ENCODE results near the gene TUSC2.

The TUSC2 gene

DNA sequence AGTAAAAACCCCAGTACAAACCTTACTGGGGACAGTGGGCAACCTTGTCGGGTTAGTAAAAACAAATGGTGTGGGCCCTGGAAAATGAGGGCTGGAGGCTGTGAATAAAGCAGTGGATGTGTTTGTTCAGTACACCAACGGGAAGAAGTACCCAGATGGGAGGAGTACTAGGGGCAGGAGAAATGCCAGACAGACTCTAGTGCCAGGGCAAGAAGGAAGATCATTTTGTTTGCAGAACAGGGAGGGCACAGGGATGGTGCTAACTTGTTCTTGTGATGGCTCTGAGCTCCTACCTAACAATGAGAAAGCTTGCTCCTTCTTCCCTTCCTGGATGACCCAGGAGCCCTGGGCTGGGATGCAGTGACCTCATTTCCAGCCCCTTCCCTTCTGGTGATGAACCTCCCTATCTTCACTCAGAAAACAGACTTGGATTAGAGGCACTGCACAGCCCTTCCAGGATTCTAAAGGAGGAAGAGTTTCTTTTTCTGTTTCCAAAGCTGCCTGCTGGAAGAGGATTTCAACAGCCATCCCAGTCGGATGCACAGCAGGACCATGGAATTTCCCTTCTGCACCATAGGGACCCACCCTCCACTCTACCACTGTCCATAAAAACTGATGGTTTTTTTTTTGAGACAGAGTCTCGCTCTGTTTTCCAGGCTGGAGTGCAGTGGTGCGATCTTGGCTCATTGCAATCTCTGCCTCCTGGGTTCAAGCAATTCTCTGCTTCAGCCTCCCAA is 6.5 kb upstream of the TUSC2 start:
- Mint-ChIP-seq H3K4me3 (no peak overlapping the region), H3K9me3 (no peaks in the 10 kb centered on the region), H3K27me3 (no peaks in the 10 kb centered on the region), H3K36me3 (peaks cover 43 to 57% of the 10 kb centered on the region in 2 donors), H3K27ac (peak overlapping the region; percentile 14), H3K4me1 (peaks cover 34 to 61% of the 10 kb centered on the region in 2 donors)
- ATAC-seq (replicated peaks) = no peak
- DNase-seq = no peak

DNA sequence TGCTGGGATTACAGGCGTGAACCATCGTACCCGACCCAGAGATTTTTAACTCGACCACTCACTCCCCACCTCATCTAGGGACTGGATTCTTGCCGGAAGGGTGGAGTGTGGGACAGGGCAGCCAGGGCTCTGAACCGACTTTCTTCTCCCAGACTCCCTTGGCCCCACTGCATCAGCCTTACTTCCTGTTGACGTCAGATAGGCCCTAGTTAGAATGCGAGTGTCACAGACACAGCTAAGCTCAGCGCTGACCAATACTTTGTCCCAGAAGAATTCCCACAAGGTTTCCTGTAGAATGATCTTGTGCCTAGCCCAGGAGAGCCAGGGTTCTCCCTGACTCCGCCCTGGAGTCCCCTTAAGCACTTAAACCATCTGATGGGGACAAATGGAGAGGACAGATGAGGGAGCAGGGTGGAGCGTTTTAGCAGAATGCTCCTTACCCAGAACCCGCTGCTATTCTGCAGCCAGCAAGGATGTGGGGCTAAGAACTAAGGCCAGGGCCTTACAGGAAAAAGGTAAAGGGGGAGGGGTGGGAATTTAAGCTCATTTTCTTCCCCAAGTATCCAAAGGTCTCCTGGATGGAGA is 5.8 kb upstream of the TUSC2 start:
- Mint-ChIP-seq H3K4me1 (peaks cover 30 to 60% of the 10 kb centered on the region in 2 donors), H3K27me3 (no peaks in the 10 kb centered on the region), H3K27ac (peak overlapping the region; percentile 14), H3K4me3 (peak overlapping the region in 1 of 2 donors; percentile 39), H3K9me3 (no peaks in the 10 kb centered on the region), H3K36me3 (peaks cover 45 to 52% of the 10 kb centered on the region in 2 donors)
- no peak for DNase-seq
- no peak for ATAC-seq (replicated peaks)

DNA sequence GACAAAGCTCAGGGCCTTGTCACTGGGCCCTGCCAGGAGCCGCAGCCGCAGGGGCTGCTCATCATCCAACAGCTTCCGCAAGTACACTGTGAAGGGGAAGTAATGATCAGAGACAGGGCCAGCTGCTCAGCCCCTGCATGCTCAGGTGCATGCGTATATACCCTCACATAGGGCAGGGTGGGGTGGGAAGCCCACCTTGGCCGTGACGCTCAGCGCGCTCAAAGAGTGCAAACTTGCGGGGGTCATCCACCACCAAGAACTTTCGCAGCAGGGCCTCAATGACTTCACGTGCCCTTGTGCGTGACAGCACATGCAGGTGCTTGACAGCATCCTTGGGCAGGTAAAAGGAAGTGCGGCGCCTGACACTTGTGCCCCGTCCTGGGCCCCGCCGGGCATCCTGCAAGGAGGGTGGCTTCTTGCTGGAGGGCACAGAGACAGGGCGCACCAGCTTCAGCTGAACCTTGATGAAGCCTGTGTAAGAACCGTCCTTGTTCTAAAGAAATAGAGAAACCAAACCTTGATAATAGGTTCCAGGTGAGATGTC is 3.4 kb upstream of the TUSC2 start:
- Mint-ChIP-seq H3K4me3 (no peak overlapping the region), H3K4me1 (peaks cover 29 to 69% of the 10 kb centered on the region in 2 donors), H3K27me3 (no peaks in the 10 kb centered on the region), H3K9me3 (no peaks in the 10 kb centered on the region), H3K36me3 (peaks cover 35 to 45% of the 10 kb centered on the region in 2 donors), H3K27ac (no peak overlapping the region)
- no peak for ATAC-seq (replicated peaks)
- no peak for DNase-seq

DNA sequence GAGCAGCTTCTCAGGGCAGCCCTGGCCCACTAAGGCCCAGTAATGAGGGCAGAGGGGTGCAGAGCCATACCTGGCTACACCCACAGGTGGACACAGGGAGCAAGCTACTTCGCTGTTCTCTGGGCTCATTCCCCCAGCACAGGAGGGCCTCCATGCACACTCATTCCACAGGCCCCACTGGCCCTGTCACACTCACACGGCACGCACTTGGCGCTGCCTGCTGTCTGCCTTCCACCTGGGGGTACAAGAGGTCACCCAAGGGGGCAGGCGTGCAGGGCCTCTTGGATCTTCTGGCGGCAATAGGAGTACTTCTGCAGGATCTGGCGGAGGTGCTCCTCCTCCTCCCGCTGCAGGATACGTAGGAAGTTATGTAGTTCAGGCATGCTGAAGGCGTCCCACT is 2.3 kb upstream of the TUSC2 start:
- Mint-ChIP-seq H3K9me3 (no peaks in the 10 kb centered on the region), H3K36me3 (peaks cover 36 to 39% of the 10 kb centered on the region in 2 donors), H3K4me1 (peaks cover 25 to 69% of the 10 kb centered on the region in 2 donors), H3K27ac (no peak overlapping the region), H3K27me3 (no peaks in the 10 kb centered on the region), H3K4me3 (no peak overlapping the region)
- ATAC-seq (replicated peaks) (no peak), DNase-seq (no peak)

DNA sequence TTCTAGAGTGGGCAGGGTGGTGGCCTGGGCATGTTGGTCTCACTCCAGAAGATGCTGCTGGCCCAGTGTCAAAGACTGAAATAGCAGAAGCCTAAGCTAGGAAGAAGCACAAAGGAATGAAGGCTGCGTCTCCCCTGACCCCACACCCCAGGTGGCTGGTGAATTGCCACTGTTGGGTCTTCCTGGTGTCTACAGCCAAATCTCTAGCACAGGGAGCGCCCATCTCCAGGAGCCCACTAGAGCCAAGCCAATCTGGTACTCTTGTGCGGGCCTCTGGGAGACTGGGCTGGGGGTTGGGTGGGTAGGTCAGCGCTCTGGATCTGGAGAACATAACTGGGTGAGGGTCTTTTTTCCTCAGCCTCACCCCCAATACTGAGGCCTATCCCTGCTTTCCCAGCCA is 894 bp downstream of the TUSC2 start:
- H3K4me3 Mint-ChIP-seq = peak overlapping the region; percentile 93 to 95
- peaks cover 32 to 45% of the 10 kb centered on the region in 2 donors for H3K36me3 Mint-ChIP-seq
- ATAC-seq (replicated peaks) (no peak), DNase-seq (no peak)
- H3K27ac Mint-ChIP-seq = peak overlapping the region; percentile 65
- no peaks in the 10 kb centered on the region for H3K27me3 Mint-ChIP-seq
- peaks cover 24 to 76% of the 10 kb centered on the region in 2 donors for H3K4me1 Mint-ChIP-seq
- no peaks in the 10 kb centered on the region for H3K9me3 Mint-ChIP-seq

DNA sequence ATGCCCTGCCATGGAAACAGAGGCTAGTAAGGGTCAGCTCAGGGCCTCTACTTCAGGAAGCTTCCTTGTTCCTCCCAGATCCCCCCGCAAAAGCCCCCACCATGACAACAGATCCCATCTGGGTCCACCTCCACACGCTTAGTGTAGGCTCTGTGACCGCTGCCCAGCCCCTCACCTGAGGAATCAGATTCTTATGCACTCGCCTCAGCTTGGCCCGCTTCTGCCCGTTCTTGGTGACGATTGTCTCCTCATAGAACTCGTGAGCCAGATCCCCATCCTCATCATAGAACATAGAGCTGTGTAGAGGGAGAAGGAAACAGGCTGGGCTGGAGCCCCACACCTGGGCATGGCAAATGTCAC is 1.9 kb downstream of the TUSC2 start:
- no peak for DNase-seq
- Mint-ChIP-seq H3K36me3 (peaks cover 29 to 45% of the 10 kb centered on the region in 2 donors), H3K27ac (no peak overlapping the region), H3K27me3 (no peaks in the 10 kb centered on the region), H3K4me3 (peak overlapping the region; percentile 25 to 35), H3K9me3 (no peaks in the 10 kb centered on the region), H3K4me1 (peaks cover 24 to 81% of the 10 kb centered on the region in 2 donors)
- no peak for ATAC-seq (replicated peaks)

DNA sequence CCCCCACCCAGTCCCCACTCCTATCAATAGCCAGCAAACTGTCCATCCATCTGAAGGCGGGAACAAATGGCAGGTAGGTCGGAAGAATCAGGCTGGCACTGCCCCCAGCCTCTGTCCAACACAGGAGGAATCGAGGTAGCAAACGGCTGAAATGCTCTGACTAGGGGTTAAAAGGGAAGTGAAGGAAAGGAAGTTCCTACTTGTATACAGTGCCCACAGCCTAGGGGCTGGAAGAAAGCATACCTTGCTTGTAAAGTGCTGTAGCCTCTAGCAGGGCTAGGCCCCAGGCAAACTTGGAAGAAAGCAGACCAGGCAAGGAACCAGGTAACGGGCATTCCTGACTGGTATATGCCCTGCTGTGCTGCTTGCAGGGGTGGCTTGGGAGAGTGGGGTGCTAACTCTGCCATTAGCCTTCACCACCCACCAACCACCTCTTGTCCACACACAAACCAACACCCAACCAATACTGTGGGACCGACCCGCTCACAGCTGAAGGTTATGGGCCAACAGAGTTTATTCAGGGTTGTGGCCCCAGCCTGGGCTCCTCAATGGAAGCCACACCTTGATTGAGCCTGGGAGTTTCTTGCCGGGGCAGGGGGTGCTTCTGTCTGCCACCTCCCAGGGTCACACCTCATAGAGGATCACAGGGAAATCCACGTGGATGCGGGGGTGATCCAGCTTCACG is 2.4 kb downstream of the TUSC2 start:
- H3K36me3 Mint-ChIP-seq = peaks cover 24 to 44% of the 10 kb centered on the region in 2 donors
- H3K4me3 Mint-ChIP-seq = peak overlapping the region in 1 of 2 donors; percentile 19
- no peak overlapping the region for H3K27ac Mint-ChIP-seq
- ATAC-seq (replicated peaks) (no peak), DNase-seq (no peak)
- peaks cover 25 to 83% of the 10 kb centered on the region in 2 donors for H3K4me1 Mint-ChIP-seq
- H3K9me3 Mint-ChIP-seq = no peaks in the 10 kb centered on the region
- H3K27me3 Mint-ChIP-seq = no peaks in the 10 kb centered on the region

DNA sequence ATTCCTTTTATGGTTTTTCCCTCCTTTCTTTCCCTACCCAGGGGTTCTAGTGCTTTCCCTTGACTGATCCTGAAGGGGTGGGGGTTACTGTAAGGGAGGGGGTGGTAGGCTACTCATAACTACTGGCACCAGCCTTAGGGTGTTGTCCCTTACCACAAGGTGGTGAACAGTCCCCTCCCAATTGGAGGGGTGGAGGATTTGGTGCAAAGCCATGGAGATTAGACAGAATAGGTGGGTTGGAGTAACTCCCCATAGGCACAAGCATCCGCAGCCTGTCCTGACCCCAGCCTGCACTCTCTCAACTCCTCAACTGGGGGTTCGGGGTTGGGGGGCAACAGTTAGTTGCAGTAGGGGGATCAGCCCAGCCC is 2.9 kb downstream of the TUSC2 start:
- no peak for ATAC-seq (replicated peaks)
- Mint-ChIP-seq H3K4me3 (no peak overlapping the region), H3K27ac (no peak overlapping the region), H3K36me3 (peaks cover 20 to 39% of the 10 kb centered on the region in 2 donors), H3K27me3 (no peaks in the 10 kb centered on the region), H3K9me3 (no peaks in the 10 kb centered on the region), H3K4me1 (peaks cover 28 to 89% of the 10 kb centered on the region in 2 donors)
- DNase-seq = no peak

DNA sequence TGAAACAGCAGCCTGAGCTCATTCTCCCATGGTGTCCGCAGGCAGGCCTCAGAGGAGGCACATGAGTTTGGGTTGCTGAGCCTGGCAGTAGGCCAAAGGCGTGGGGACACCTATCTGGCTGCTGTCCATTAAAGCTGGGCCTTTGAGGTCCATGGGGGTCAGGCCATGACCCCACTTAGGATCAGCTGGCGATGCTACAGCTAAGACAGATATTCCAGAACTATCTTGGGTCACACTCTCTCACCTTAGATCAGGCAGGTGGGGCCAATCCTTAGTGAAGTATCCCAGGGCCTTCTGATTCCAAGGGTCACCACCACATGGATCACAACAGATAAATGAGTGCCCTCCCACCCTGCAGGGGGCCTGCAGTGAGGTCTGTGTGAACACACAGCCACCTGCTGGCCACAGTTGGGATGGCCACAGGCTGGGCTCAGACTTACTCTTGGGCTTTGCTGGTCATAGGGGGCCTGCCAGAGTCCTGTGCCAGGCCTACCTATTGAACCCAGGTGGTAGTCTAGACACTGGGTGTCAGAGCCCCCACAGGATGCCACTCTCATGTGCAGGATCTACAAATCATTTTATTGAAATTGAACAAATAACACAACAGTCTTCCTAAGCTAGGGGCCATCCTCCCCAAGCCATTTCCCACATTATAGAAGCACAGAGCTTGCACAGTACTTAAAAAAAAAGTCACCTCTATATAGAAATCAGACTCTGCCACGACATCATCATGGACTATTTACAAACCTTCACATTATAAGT is 3.5 kb downstream of the TUSC2 start:
- Mint-ChIP-seq H3K4me1 (peaks cover 27 to 89% of the 10 kb centered on the region in 2 donors), H3K4me3 (no peak overlapping the region)
- peak; percentile 35 to 38 for ATAC-seq (replicated peaks)

DNA sequence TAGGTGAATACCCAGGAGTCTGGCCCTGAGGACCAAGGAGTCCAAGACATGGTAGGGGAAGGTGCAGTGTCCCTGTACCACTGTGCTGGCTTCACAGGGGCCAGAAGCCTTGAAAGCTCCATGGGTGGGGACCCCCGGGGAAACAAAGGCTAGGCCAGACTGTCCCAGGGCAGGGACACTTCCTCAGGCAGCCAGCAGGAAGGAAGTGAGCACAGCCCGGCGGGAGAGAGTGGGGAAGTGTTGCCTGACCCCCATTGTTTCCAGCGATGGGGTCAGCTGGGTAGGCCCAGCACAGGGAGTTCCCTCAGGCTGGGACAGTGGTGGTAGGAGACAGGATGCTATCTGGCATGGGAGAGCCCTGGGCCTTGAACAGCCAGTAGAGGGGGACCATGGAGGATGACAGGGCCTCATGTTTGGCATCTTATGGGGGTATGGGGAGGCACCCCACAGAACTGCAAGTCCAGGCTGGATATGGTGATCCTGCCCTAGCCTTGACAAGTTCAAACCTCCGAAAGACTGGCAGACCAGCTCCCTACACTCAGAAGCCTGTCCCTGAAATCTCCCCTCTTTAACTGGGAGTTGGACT is 4.3 kb downstream of the TUSC2 start:
- no peak for ATAC-seq (replicated peaks)
- Mint-ChIP-seq H3K27me3 (no peaks in the 10 kb centered on the region), H3K4me1 (peaks cover 34 to 90% of the 10 kb centered on the region in 2 donors), H3K27ac (peak overlapping the region; percentile 65), H3K4me3 (no peak overlapping the region), H3K36me3 (peaks cover 17 to 42% of the 10 kb centered on the region in 2 donors), H3K9me3 (no peaks in the 10 kb centered on the region)
- no peak for DNase-seq

More for the DNA sequence above, 3.5 kb downstream of the TUSC2 start:
- H3K27ac Mint-ChIP-seq = no peak overlapping the region
- H3K27me3 Mint-ChIP-seq = no peaks in the 10 kb centered on the region
- no peaks in the 10 kb centered on the region for H3K9me3 Mint-ChIP-seq
- peaks cover 16 to 35% of the 10 kb centered on the region in 2 donors for H3K36me3 Mint-ChIP-seq
- DNase-seq = peak; percentile 60

DNA sequence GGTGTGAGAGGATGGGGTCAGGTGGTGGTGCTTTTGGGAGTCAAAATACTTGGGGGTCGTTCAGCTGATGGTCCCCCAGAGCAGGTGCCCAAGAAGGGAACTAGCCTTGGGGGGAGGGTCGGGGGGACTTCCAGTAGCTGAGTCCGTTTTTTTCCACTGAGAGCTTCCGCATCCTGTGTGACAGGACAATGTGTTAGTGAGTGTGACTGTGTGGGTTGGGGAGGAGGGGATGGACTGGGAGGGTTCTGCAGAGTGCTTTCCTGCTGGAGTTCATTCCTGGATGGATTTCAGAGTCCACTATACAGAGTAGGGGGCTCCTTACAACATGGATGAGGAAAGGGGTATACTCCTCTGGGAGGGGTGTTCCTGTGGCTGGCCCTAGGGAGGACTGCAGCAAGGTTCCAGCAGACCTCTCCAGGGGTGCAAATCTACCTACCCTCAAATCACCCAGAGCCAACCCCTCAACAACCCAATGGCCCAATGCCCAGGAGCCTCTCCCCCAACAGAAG is 4.9 kb downstream of the TUSC2 start:
- Mint-ChIP-seq H3K36me3 (peaks cover 17 to 42% of the 10 kb centered on the region in 2 donors), H3K27me3 (no peaks in the 10 kb centered on the region), H3K27ac (peak overlapping the region; percentile 65), H3K9me3 (no peaks in the 10 kb centered on the region), H3K4me1 (peaks cover 37 to 90% of the 10 kb centered on the region in 2 donors), H3K4me3 (peak overlapping the region in 1 of 2 donors; percentile 39)
- DNase-seq (no peak), ATAC-seq (replicated peaks) (no peak)

DNA sequence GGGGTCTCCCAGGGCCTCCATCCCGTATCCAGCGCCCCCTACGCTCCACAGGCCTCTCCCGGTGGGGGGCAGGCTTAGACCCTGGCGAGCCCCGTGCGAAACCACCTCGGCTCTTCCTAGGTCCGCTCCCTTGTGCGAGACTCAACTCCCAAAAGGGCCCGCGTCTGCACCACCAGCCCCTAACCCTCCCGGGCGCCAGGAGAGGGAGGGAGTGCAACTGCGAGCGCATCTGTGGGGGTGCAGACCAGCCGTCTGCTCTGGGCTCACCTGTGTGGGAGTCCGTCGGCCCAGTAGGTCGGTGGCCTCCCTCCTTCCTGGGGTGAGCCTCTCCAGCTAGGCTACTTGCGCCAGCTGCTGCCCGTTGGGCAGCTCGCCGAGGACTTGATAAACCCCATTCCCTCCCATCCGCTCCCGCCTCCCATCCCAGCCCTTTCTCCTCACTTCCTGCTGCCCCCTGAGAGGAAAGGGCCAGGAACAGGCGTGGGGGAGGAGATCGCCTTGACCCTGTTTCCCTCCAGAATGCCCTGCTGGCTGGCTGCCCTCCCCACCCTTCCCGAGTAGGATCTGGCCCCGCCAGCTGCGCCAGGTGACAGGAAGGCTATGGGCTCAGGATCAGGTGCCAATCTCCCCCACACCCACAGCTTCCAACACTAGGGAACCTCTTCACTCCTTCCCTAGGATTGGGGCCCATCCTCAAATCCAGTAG is 5.5 kb downstream of the TUSC2 start, which contains the start of gene HYAL2:
Gene HYAL2, minus strand, starts transcription at position 360 of the 706 bp plus-strand sequence. CDS start 2,256 bp downstream, outside the sequence.
- H3K27me3 Mint-ChIP-seq = no peaks in the 10 kb centered on the region
- peak within 1 kb of the TSS; percentile 84 to 90 for H3K4me3 Mint-ChIP-seq
- DNase-seq (no peak), ATAC-seq (replicated peaks) (no peak)
- peaks cover 37 to 89% of the 10 kb centered on the region in 2 donors for H3K4me1 Mint-ChIP-seq
- peaks cover 20 to 42% of the 10 kb centered on the region in 2 donors for H3K36me3 Mint-ChIP-seq
- no peaks in the 10 kb centered on the region for H3K9me3 Mint-ChIP-seq
- peak within 1 kb of the TSS; percentile 99 for H3K27ac Mint-ChIP-seq

DNA sequence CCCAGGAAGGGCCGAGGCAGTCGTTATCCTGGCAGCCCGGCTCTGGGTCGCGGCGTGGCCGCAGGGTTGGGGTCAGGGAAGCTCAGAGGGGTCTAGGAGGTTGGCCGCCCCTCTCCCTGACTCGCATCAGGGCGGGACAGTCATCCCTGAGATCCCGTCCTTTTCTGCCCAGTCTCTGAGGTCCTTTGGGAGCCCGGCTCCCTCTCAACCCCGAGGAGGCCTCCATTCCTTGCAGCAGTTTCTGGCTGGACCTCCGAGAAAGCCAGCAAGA is 6.0 kb downstream of the TUSC2 start:
- no peaks in the 10 kb centered on the region for H3K9me3 Mint-ChIP-seq
- no peak for ATAC-seq (replicated peaks)
- H3K4me1 Mint-ChIP-seq = peaks cover 39 to 84% of the 10 kb centered on the region in 2 donors
- no peak overlapping the region for H3K27ac Mint-ChIP-seq
- peaks cover 20 to 42% of the 10 kb centered on the region in 2 donors for H3K36me3 Mint-ChIP-seq
- no peaks in the 10 kb centered on the region for H3K27me3 Mint-ChIP-seq
- DNase-seq = no peak
- peak overlapping the region; percentile 84 to 90 for H3K4me3 Mint-ChIP-seq
